Progenitor cell of endocrine pancreas (in vitro differentiated cells): ENCODE data around the gene CRHR1. TPM values are rescaled to one million over a fixed set of nuclear protein-coding genes. Genes with fewer than 3 reads are reported as not detected.

Experiments used
- DNase-seq: peaks from one replicate; pipeline ENCODE4 v3.0.0; 2021; ENCODE audit warnings: low spot score; ENCODE audit not compliant: unreplicated experiment
- H3K27ac Mint-ChIP-seq: 2 replicates; pipeline ENCODE4 v1.8.0; 2021; ENCODE audit warnings: mild to moderate bottlenecking, moderate library complexity, mixed read lengths
- H3K27me3 Mint-ChIP-seq: 2 replicates; pipeline ENCODE4 v1.8.0; 2021; ENCODE audit warnings: mixed read lengths
- H3K36me3 Mint-ChIP-seq: 2 replicates; pipeline ENCODE4 v1.8.0; 2022; ENCODE audit warnings: mixed read lengths; ENCODE audit not compliant: insufficient read depth
- H3K4me1 Mint-ChIP-seq: 2 replicates; pipeline ENCODE4 v1.8.0; 2021; ENCODE audit warnings: low read depth, mixed read lengths
- H3K4me3 Mint-ChIP-seq: 2 replicates; pipeline ENCODE4 v1.8.0; 2021; ENCODE audit warnings: low read depth, mild to moderate bottlenecking, moderate library complexity, mixed read lengths
- H3K9me3 Mint-ChIP-seq: 2 replicates; pipeline ENCODE4 v1.8.0; 2021; ENCODE audit warnings: low read depth, mixed read lengths
- total RNA-seq: library from RNA; stranded (reverse); gene quantifications from 2 replicates; pipeline ENCODE4 v1.2.1, GENCODE V29; 2021
- TF ChIP-seq, protein P1 (sequence below): fragments of 200-600 bp; sonication (generic); IDR thresholded peaks from one replicate; pipeline ENCODE4 v1.5.0; 2021; ENCODE audit warnings: antibody characterized with exemption, mild to moderate bottlenecking; ENCODE audit not compliant: unreplicated experiment

Gene CRHR1
- total RNA-seq, 1 donor from 2014 or later: not detected

DNA sequence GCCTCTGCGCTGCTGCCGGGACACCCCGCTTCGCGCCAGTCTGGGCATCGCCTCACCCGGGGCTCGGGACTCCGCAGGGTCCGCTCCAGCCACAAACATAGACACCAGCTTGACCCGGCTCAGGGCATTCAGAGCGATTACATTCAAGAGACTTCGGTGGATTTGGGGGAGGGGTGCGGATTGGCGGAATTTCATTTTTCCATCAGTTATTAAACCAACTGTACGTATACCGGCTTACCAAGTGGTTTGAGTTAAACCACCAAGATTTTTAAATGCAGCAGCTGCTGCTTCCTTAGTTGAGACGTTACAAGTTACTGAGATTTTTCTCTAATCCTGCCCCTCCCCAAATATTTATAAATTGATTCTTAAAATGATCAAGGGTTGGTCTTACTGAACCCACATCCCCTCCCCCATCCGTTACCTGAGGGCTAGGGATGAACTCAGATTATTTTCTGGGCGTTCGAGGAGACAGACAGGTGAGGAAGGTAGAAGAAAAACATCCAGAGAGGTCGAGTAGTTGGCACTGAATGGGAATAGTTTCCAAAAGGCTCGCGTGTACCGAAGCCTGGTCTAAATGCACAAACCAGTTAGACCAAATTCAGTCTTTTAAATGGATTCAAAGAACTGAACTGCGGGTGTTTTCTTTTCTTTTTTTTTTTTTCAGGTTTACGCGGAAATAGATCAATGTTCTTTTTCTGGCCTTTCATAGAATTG lies 1.5 kb downstream of the CRHR1 start:
- no peak for DNase-seq
- H3K27me3 Mint-ChIP-seq: peaks cover 82% of the 10 kb centered on the region

DNA sequence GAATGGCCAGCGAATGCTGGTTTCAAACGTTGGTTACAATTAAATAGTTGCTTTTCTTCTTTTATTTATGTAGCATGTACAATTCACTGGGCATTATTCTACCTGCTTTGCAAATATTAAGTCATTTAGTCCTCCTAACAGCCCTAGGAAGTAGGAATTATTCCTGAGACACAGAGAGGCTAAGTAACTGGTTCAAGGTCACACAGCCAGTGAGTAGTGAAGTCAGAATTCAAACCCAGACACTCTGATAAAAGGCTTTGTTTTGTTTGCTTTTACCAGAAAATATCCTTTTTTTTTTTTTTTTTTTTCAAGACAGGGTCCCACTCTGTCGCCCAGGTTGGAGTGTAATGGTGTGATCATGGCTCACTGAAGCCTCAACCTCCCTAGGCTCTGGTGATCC lies 2.2 kb downstream of the CRHR1 start:
- Mint-ChIP-seq H3K27me3 (peaks cover 80% of the 10 kb centered on the region), H3K9me3 (no peaks in the 10 kb centered on the region), H3K36me3 (no peaks in the 10 kb centered on the region), H3K27ac (no peak overlapping the region), H3K4me1 (peaks cover 5% of the 10 kb centered on the region), H3K4me3 (no peak overlapping the region)
- DNase-seq: no peak
- TF ChIP-seq, protein P1, sequence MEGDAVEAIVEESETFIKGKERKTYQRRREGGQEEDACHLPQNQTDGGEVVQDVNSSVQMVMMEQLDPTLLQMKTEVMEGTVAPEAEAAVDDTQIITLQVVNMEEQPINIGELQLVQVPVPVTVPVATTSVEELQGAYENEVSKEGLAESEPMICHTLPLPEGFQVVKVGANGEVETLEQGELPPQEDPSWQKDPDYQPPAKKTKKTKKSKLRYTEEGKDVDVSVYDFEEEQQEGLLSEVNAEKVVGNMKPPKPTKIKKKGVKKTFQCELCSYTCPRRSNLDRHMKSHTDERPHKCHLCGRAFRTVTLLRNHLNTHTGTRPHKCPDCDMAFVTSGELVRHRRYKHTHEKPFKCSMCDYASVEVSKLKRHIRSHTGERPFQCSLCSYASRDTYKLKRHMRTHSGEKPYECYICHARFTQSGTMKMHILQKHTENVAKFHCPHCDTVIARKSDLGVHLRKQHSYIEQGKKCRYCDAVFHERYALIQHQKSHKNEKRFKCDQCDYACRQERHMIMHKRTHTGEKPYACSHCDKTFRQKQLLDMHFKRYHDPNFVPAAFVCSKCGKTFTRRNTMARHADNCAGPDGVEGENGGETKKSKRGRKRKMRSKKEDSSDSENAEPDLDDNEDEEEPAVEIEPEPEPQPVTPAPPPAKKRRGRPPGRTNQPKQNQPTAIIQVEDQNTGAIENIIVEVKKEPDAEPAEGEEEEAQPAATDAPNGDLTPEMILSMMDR: no peak

More for the DNA sequence above, 1.5 kb downstream of the CRHR1 start:
- Mint-ChIP-seq H3K36me3 (no peaks in the 10 kb centered on the region), H3K4me3 (peak overlapping the region; percentile 56), H3K4me1 (peaks cover 5% of the 10 kb centered on the region), H3K27ac (no peak overlapping the region), H3K9me3 (no peaks in the 10 kb centered on the region)
- TF ChIP-seq, protein P1: no peak

DNA sequence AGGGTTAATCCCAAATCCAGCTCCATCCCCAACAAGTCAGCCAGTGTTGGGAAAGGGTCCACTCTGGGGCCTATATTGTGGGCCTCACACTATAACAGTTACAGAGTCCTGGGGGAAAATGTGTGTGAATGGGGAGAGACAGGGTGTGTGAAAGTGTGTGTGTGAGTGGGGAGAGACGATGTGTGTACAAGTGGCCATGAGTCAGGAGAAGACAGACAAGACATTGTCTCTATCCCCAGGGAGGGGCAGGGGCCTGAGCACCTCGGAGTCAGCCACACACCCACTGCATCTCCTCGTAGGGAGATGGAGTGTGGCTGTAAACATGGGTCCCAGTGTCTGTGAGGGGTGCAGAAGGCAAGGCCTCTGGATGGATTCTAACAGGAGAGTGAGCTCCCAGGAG lies 2.9 kb downstream of the CRHR1 start:
- Mint-ChIP-seq H3K4me3 (no peak overlapping the region), H3K27me3 (peaks cover 80% of the 10 kb centered on the region), H3K9me3 (no peaks in the 10 kb centered on the region), H3K4me1 (peaks cover 5% of the 10 kb centered on the region), H3K36me3 (no peaks in the 10 kb centered on the region), H3K27ac (no peak overlapping the region)
- DNase-seq: no peak
- TF ChIP-seq, protein P1: no peak

DNA sequence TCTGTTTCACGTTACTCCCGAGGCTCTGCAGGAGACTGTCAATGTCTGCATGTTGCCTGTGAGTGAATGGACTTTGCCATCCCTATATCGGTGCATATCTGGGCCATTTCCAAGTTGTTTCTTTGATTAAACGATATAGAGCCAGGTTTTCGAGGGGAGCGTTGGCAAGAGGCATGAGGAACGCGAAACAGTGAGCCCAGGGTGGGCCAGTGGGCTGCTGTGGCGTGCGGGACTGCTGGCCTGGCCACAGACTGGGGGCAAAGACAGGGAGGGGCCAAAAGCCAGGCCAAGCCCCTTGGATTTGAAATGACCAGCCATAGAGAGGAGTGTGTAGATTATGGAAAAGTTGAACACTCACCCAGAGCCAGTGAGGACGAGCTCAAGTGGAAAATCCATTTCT lies 3.5 kb downstream of the CRHR1 start:
- Mint-ChIP-seq H3K9me3 (no peaks in the 10 kb centered on the region), H3K27me3 (peaks cover 80% of the 10 kb centered on the region), H3K27ac (no peak overlapping the region), H3K4me1 (peaks cover 5% of the 10 kb centered on the region), H3K36me3 (no peaks in the 10 kb centered on the region), H3K4me3 (no peak overlapping the region)
- TF ChIP-seq, protein P1: no peak
- DNase-seq: no peak

DNA sequence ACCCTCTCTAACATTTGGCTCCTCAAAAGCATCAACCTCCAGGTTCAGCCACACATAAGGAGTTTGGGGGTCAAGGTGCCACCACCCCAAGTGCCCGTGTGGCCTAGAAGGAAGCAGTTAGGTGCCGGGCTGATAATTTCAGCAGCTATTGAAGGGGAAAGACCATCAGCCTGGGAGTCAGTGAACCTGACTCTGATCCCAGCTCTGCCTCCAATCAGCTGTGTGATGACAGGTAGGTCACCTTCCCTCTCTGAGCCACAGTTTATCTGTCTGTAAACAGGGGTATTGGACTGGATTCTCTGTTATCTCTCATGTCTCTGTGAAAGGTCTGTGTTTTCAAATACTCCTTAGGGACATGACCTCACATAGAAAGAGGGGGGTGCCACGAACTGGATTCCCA lies 3.9 kb downstream of the CRHR1 start:
- TF ChIP-seq, protein P1: no peak
- Mint-ChIP-seq H3K36me3 (no peaks in the 10 kb centered on the region), H3K4me3 (no peak overlapping the region), H3K4me1 (peaks cover 5% of the 10 kb centered on the region), H3K27me3 (peaks cover 80% of the 10 kb centered on the region), H3K27ac (no peak overlapping the region), H3K9me3 (no peaks in the 10 kb centered on the region)
- DNase-seq: no peak
